ENCODE data around the gene TLL1. TPM values are rescaled to one million over a fixed set of nuclear protein-coding genes. Genes with fewer than 3 reads are reported as not detected.

The TLL1 gene
- total RNA-seq, 1 experiment from 2014 or later: not detected

- no peak overlapping the region for H2BK5ac ChIP-seq (ENCODE audit: insufficient read length, low read length)
- H2BK12ac ChIP-seq (ENCODE audit: insufficient read length, low read depth, low read length): no peak overlapping the region
- H3K9me3 ChIP-seq (ENCODE audit: control insufficient read depth, low read depth, low read length): no peaks in the 10 kb centered on the region
- no peak overlapping the region for H2BK15ac ChIP-seq (ENCODE audit: low read depth, low read length)
- H3K14ac ChIP-seq (ENCODE audit: insufficient read depth, low read length): no peak overlapping the region
- no peaks in the 10 kb centered on the region for H3K79me2 ChIP-seq (ENCODE audit: insufficient read depth, low read length)
- peaks cover 0 to 3% of the 10 kb centered on the region in 2 experiments; a peak in 2 of 5 replicates for H3K9me3 Mint-ChIP-seq
- H3K4me2 ChIP-seq (ENCODE audit: insufficient read depth, insufficient read length, low read length): no peak overlapping the region
- H3K4ac ChIP-seq (ENCODE audit: low read depth, low read length): no peak overlapping the region
- no peaks in the 10 kb centered on the region for H4K20me1 ChIP-seq (ENCODE audit: control insufficient read depth, insufficient read depth, insufficient read length)
- no peaks in the 10 kb centered on the region for H3K27me3 ChIP-seq (ENCODE audit: insufficient read depth, low read length)
- H3K4me3 Mint-ChIP-seq: no peak overlapping the region
- H3K23me2 ChIP-seq (ENCODE audit: insufficient read length, low read depth, low read length, poor library complexity, severe bottlenecking): no peaks in the 10 kb centered on the region
- no peak overlapping the region for H4K8ac ChIP-seq (replicated peaks; ENCODE audit: insufficient read length, low read depth, low read length)
- H2AK5ac ChIP-seq (ENCODE audit: insufficient read length, low read length): no peak overlapping the region
- H3K27ac ChIP-seq (ENCODE audit: insufficient read length, low read depth, low read length): no peak overlapping the region
- no peaks in the 10 kb centered on the region for H3K4me1 Mint-ChIP-seq
- no peaks in the 10 kb centered on the region for H3K79me1 ChIP-seq (ENCODE audit: insufficient read depth, low read depth, low read length, poor library complexity, severe bottlenecking)
- no peak overlapping the region for H3K56ac ChIP-seq (ENCODE audit: insufficient read length, low read depth, low read length)
- no peak for DNase-seq
- no peak overlapping the region for H3K27ac Mint-ChIP-seq
- TF ChIP-seq, protein P1, sequence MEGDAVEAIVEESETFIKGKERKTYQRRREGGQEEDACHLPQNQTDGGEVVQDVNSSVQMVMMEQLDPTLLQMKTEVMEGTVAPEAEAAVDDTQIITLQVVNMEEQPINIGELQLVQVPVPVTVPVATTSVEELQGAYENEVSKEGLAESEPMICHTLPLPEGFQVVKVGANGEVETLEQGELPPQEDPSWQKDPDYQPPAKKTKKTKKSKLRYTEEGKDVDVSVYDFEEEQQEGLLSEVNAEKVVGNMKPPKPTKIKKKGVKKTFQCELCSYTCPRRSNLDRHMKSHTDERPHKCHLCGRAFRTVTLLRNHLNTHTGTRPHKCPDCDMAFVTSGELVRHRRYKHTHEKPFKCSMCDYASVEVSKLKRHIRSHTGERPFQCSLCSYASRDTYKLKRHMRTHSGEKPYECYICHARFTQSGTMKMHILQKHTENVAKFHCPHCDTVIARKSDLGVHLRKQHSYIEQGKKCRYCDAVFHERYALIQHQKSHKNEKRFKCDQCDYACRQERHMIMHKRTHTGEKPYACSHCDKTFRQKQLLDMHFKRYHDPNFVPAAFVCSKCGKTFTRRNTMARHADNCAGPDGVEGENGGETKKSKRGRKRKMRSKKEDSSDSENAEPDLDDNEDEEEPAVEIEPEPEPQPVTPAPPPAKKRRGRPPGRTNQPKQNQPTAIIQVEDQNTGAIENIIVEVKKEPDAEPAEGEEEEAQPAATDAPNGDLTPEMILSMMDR (conservative IDR thresholded peaks at IDR 0.05): no peak
- H4K5ac ChIP-seq (ENCODE audit: insufficient read length, low read depth, low read length): no peak overlapping the region
- H4K91ac ChIP-seq (ENCODE audit: insufficient read length, low read depth, low read length): no peak overlapping the region
- H2AFZ ChIP-seq (ENCODE audit: low read length): no peak overlapping the region
- H3K9ac ChIP-seq (ENCODE audit: extremely low read depth, insufficient read length, low read length): no peak overlapping the region
- no peaks in the 10 kb centered on the region for H3K4me1 ChIP-seq (ENCODE audit: insufficient read depth, low read length)
- no peak overlapping the region for H2BK120ac ChIP-seq (ENCODE audit: low read depth, low read length, poor library complexity, severe bottlenecking)
- no peak overlapping the region for H3T11ph ChIP-seq (ENCODE audit: low read length)
- H2BK20ac ChIP-seq (ENCODE audit: low read depth, low read length, poor library complexity, severe bottlenecking): no peak overlapping the region
- no peak overlapping the region for H3K18ac ChIP-seq (ENCODE audit: insufficient read length, low read depth, low read length)
- H3K27me3 Mint-ChIP-seq (ENCODE audit: low read depth): no peaks in the 10 kb centered on the region
- H3K36me3 Mint-ChIP-seq (ENCODE audit: insufficient read depth in 1 of 3, low read depth in 3 of 3): no peaks in the 10 kb centered on the region
- H3K23ac ChIP-seq (ENCODE audit: insufficient read length, low read depth, low read length): no peak overlapping the region
Observed at GRCh38 chr4:166064721-166065120, 191.7 kb downstream of the TLL1 start.
